MM.1S (cell line): Measurements from ENCODE around the gene OR10G2.

Experiments
- DNase-seq: peaks from one replicate; pipeline ENCODE4 v3.0.0-alpha.2; 2015
- H2AFZ ChIP-seq: fragments of 300-600 bp; sonication (generic); 2 replicates; pipeline ENCODE4 v1.6.0; 2016; ENCODE audit warnings: antibody characterized with exemption, low read length
- H3F3A ChIP-seq: fragments of 300-600 bp; sonication (generic); 2 replicates; pipeline ENCODE4 v1.6.1; 2016; ENCODE audit warnings: mild to moderate bottlenecking, antibody characterized with exemption, low read length, moderate library complexity, mixed read lengths; ENCODE audit not compliant: insufficient read depth
- H3K27ac ChIP-seq: fragments of 300-600 bp; sonication (generic); 2 replicates; pipeline ENCODE4 v1.5.1; 2016; ENCODE audit warnings: mild to moderate bottlenecking, low read length
- H3K27me3 ChIP-seq: fragments of 300-600 bp; sonication (generic); replicated peaks from 2 replicates; pipeline ENCODE4 v1.6.0; 2016; ENCODE audit warnings: low read length; ENCODE audit not compliant: insufficient read depth
- H3K36me3 ChIP-seq: fragments of 300-600 bp; sonication (generic); replicated peaks from 2 replicates; pipeline ENCODE4 v1.6.1; 2016; ENCODE audit warnings: mild to moderate bottlenecking, low read length, mixed read lengths; ENCODE audit not compliant: insufficient read depth
- H3K4me1 ChIP-seq: fragments of 300-600 bp; sonication (generic); 2 replicates; pipeline ENCODE4 v1.6.1; 2016; ENCODE audit warnings: low read length, mixed read lengths
- H3K4me2 ChIP-seq: fragments of 300-600 bp; sonication (generic); 2 replicates; pipeline ENCODE4 v1.6.0; 2016; ENCODE audit warnings: low read depth, low read length
- H3K4me3 ChIP-seq: fragments of 300-600 bp; sonication (generic); 2 replicates; pipeline ENCODE4 v1.5.1; 2016; ENCODE audit warnings: low read length, mixed read lengths
- H3K79me2 ChIP-seq: fragments of 300-600 bp; sonication (generic); 2 replicates; pipeline ENCODE4 v1.6.1; 2016; ENCODE audit warnings: mixed run types, low read length, mixed read lengths
- H3K9ac ChIP-seq: fragments of 300-600 bp; sonication (generic); 2 replicates; pipeline ENCODE4 v1.6.1; 2016; ENCODE audit warnings: low read length, mixed read lengths
- H3K9me2 ChIP-seq: fragments of 300-600 bp; sonication (generic); replicated peaks from 2 replicates; pipeline ENCODE4 v1.6.1; 2016; ENCODE audit warnings: mild to moderate bottlenecking, low read length, mixed read lengths; ENCODE audit not compliant: insufficient read depth
- H3K9me3 ChIP-seq: fragments of 300-600 bp; sonication (generic); replicated peaks from 2 replicates; pipeline ENCODE4 v1.6.1; 2016; ENCODE audit warnings: mild to moderate bottlenecking, low read length, mixed read lengths; ENCODE audit not compliant: insufficient read depth
- H4K20me1 ChIP-seq: fragments of 300-600 bp; sonication (generic); 2 replicates; pipeline ENCODE4 v1.6.1; 2016; ENCODE audit warnings: mild to moderate bottlenecking, low read length, moderate library complexity, mixed read lengths; ENCODE audit not compliant: insufficient read depth
- EZH2 ChIP-seq: fragments of 300-600 bp; sonication (generic); optimal IDR thresholded peaks from 2 replicates; pipeline ENCODE3; 2017; ENCODE audit warnings: low read depth, mild to moderate bottlenecking, antibody characterized with exemption, low read length, mixed read lengths
- EZH2phosphoT487 ChIP-seq: fragments of 300-600 bp; sonication (generic); IDR thresholded peaks from 2 replicates; pipeline ENCODE4 v1.6.1; 2018; ENCODE audit warnings: antibody characterized with exemption, low read length
- TF ChIP-seq, protein P1 (sequence below): fragments of 300-600 bp; sonication (generic); IDR thresholded peaks from 2 replicates; pipeline ENCODE4 v1.5.1; 2016; ENCODE audit warnings: antibody characterized with exemption, low read length, mixed read lengths

The OR10G2 gene

DNA sequence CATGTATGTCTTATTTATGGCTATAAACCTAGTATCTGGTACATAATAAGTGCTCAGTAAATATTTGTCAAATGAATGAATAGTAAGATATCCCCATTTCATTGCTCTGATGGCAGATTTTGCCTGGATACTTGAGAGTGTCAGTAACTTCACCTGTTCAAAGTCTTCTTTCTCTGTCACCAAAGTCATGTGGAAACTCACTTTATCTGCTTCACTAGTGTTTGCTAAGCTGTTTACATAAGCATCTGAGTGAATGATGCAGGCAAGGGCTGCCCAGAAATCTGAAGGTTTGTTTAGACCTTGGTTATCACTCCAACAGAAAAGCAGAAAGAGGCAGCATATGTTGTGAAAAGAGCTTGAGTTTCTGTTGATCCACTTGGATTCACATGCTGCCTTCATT lies 34.5 kb upstream of the OR10G2 start:
- no peaks in the 10 kb centered on the region for H3K36me3 ChIP-seq
- no peak overlapping the region for H2AFZ ChIP-seq
- H4K20me1 ChIP-seq, result no peaks in the 10 kb centered on the region
- H3K4me3 ChIP-seq, result no peak overlapping the region
- no peak for DNase-seq
- H3K4me2 ChIP-seq, result no peak overlapping the region
- TF ChIP-seq EZH2phosphoT487 (no peak), EZH2 (no peak)
- TF ChIP-seq, protein P1, sequence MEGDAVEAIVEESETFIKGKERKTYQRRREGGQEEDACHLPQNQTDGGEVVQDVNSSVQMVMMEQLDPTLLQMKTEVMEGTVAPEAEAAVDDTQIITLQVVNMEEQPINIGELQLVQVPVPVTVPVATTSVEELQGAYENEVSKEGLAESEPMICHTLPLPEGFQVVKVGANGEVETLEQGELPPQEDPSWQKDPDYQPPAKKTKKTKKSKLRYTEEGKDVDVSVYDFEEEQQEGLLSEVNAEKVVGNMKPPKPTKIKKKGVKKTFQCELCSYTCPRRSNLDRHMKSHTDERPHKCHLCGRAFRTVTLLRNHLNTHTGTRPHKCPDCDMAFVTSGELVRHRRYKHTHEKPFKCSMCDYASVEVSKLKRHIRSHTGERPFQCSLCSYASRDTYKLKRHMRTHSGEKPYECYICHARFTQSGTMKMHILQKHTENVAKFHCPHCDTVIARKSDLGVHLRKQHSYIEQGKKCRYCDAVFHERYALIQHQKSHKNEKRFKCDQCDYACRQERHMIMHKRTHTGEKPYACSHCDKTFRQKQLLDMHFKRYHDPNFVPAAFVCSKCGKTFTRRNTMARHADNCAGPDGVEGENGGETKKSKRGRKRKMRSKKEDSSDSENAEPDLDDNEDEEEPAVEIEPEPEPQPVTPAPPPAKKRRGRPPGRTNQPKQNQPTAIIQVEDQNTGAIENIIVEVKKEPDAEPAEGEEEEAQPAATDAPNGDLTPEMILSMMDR, result no peak
- no peak overlapping the region for H3K27ac ChIP-seq
- H3K27me3 ChIP-seq, result no peaks in the 10 kb centered on the region
- H3K9me2 ChIP-seq, result no peaks in the 10 kb centered on the region
- H3K79me2 ChIP-seq, result no peaks in the 10 kb centered on the region
- no peak overlapping the region for H3K9ac ChIP-seq
- no peaks in the 10 kb centered on the region for H3K9me3 ChIP-seq
- no peaks in the 10 kb centered on the region for H3K4me1 ChIP-seq
- H3F3A ChIP-seq, result no peaks in the 10 kb centered on the region

DNA sequence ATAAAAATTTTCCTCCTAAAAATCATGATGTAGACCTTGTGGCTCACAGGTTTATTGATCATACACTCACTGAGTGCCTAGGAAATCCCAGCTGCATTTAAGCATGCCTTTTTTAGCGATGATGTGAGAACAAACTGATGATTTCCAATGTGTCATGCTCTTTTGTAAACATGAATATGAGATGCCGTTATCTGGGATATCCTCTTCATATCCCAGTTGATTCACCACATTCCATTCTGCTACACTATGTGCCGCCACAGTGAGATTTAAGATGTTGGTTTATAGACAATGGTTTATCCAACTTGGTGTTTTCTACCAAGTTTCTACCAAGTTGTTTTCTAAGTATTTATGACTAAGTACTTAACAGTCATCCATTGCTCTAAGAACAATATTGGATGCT lies 33.6 kb upstream of the OR10G2 start:
- no peaks in the 10 kb centered on the region for H3K79me2 ChIP-seq
- no peaks in the 10 kb centered on the region for H3K9me2 ChIP-seq
- no peak overlapping the region for H3K4me3 ChIP-seq
- no peaks in the 10 kb centered on the region for H3K4me1 ChIP-seq
- no peak overlapping the region for H3K4me2 ChIP-seq
- TF ChIP-seq EZH2phosphoT487 (no peak), EZH2 (no peak)
- TF ChIP-seq, protein P1, result no peak
- no peak overlapping the region for H3K9ac ChIP-seq
- H2AFZ ChIP-seq, result no peak overlapping the region
- no peaks in the 10 kb centered on the region for H3K27me3 ChIP-seq
- no peaks in the 10 kb centered on the region for H4K20me1 ChIP-seq
- H3K36me3 ChIP-seq, result no peaks in the 10 kb centered on the region
- no peak for DNase-seq
- H3K27ac ChIP-seq, result no peak overlapping the region
- H3F3A ChIP-seq, result no peaks in the 10 kb centered on the region
- H3K9me3 ChIP-seq, result no peaks in the 10 kb centered on the region

DNA sequence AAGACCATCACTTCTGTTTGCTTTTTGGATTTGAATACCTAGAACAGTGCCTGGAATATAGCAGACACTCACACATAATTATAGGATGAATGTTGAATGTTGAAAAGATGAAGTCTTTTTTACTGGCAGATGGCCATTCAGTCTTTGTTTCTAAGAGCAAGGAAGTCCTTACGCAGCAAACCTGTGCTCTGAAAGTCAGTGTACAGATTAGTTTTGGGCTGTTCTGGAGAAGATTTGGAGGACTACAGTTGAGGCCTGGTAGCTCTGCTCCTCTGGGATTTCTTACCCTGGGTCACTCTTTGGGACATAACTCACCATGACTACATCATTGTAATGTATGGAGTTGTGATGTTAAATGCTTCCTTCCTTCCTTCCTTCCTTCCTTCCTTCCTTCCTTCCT lies 22.2 kb upstream of the OR10G2 start:
- Histone ChIP-seq H3K79me2 (no peaks in the 10 kb centered on the region), H2AFZ (no peak overlapping the region), H3K27me3 (no peaks in the 10 kb centered on the region), H3K4me2 (no peak overlapping the region), H3F3A (no peaks in the 10 kb centered on the region), H4K20me1 (no peaks in the 10 kb centered on the region), H3K9ac (no peak overlapping the region), H3K27ac (no peak overlapping the region), H3K9me3 (no peaks in the 10 kb centered on the region), H3K9me2 (no peaks in the 10 kb centered on the region), H3K4me3 (no peak overlapping the region), H3K4me1 (no peaks in the 10 kb centered on the region), H3K36me3 (no peaks in the 10 kb centered on the region)
- TF ChIP-seq, protein P1, result no peak
- no peak for TF ChIP-seq EZH2
- no peak for TF ChIP-seq EZH2phosphoT487
- DNase-seq, result no peak
